GM18519 (cell line): ENCODE data around the gene RHOJ.
"Not testable (repeated sequence)": the region's sequence is repeated elsewhere in the genome, so short reads cannot be mapped to it uniquely, and the experiment has no call there.

Experiments used
- ATAC-seq: cut with Tn5 transposase; IDR thresholded peaks from one replicate; pipeline ENCODE4 v1.9.1; 2021; ENCODE audit warnings: mild to moderate bottlenecking, moderate library complexity; ENCODE audit not compliant: unreplicated experiment, low FRiP score

The RHOJ gene

DNA sequence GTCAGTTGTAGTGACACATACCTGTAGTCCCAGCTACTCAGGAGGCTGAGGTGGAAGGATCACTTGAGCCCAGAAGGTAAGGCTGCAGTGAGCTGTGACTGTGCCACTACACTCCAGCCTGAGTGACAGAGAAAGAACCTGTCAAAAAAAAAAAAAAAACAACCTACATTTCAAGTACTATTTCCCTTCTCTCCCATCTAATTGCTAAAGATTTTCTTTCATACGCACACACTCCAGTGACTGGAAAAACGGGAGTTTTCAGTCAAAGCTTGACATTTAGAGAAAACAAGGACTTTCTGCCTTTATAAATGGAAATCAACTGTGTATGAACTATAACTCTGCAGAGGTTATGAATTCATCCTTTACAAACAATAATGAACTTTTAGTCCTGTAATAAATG is 88.6 kb downstream of the RHOJ start:
- no peak for ATAC-seq

DNA sequence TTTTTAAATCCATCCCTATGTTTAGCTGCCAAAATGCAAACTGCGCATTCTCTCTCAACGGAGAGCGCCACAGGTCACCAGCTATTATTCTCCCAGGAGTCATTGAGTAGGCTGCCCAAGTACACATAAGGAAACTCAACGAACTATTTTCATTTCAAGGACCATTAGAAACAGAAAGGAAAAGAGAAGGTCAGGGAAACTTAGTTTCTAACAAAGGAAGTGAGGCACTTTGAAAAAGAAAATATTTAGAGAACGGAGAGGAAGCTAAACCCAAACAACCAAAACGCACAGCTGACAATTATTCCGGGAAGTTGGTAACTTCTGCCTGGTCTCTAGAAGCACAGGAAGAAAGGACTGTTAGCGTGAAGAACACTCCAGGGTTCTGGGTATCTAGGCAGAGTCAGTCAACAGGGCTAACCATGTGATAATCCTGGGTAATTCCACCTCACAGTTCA is 91.0 kb downstream of the RHOJ start:
- no peak for ATAC-seq

DNA sequence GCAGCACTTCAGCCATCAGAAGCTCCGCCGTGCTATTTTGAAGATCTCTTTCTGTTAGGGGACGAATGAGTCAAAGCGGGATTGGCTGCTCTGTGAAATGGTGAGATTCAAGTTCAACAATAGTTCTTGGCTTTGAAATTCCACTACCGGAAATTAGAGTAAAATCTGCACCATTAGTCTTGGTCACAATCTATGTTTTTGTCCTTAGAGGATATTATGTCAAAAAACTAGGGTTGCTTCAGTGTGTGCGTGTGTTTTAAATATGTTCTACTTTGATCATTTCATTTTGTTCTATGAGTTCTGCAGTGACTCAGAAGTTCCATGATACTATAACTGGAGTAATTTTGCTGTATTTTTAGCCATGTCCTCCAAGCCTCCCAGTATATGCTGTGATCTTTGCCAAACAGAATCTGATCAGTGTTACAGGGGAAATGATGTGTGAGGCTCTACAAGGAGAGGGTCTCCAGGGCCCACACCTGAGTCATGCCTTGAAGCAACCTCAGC is 91.9 kb downstream of the RHOJ start:
- no peak for ATAC-seq

DNA sequence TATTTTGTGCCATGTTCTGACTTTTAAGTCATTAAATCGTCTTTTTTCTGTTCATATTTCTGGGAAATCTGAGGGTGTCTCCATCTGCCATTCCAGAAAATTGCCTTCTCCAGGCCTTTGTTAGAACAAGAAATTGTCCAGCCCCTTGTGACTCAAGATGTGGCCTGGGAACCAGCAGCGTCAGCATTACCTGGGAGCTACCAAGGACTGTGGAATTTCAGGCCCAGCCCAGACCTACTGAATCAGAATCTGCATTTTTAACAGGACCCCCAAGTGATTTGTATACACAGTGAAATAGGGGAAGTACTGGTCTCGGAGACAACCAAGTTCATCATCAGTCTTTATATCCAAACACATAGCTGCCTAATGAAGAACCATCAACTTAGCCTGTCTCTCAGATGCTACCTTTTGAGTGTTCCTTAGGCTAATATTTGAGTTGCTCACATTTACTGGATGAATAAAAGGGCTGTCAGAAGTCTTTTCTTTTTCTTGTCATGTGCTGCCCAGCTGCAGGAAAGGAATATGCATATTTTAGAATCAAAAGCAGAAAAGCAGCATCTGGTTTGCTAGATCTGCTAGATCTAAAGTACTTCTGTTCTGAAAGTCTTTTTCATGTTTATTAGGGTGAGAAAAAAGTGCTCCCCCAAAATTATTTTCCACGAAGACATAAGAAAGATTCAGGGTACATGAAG is 93.3 kb downstream of the RHOJ start:
- no peak for ATAC-seq

DNA sequence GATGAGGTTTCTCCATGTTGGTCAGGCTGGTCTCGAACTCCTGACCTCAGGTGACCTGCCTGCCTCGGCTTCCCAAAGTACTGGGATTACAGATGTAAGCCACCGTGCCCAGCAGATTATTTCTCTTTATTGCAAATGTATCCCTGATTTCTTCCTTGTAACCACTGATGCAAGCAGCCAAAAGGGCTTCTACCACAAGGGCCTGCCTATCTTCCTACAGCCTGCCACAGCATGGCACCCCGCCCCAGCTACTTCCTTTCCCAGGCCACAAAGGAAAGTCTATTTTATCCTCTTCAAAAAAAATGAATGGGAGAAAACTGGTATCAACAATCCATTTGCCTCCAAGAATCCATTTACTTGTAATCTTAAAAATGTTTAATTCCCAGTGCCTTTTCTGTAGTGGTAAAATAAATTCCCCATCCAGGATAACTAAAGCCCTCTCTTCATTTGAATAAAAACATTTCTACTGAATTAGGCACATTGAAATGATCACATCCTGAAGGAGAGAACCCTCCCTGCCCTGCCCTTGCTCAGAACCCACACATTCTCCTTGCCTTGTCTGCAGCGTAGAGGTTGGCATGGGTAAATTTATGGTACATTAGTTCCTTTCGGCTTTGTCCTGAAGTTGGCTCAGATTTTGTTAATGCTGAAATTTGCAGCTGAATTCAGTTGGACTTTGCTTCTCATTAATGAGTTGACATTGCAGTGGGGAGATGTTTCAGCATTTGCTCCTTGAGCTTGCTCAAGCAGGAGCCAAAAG is 95.3 kb downstream of the RHOJ start:
- ATAC-seq, result no peak

DNA sequence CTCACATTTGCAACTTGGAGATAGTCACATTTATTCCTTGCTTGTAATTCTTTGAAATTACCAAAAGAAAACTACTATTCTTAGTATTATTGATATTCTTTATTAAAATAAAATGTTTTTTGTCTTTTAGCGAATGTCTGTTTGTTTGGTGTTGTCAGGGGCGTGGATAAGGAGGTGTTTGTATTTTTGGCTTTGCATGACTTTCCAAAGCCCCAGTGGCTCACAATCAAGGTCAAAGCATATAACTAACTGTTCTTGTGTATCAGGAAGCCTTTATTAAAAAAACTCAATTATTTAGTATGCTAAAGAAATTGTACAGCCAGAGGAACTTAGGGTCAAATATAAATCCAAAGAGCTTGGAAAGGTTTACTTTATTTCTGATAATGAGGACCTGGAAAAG is 96.6 kb downstream of the RHOJ start:
- ATAC-seq, result no peak

DNA sequence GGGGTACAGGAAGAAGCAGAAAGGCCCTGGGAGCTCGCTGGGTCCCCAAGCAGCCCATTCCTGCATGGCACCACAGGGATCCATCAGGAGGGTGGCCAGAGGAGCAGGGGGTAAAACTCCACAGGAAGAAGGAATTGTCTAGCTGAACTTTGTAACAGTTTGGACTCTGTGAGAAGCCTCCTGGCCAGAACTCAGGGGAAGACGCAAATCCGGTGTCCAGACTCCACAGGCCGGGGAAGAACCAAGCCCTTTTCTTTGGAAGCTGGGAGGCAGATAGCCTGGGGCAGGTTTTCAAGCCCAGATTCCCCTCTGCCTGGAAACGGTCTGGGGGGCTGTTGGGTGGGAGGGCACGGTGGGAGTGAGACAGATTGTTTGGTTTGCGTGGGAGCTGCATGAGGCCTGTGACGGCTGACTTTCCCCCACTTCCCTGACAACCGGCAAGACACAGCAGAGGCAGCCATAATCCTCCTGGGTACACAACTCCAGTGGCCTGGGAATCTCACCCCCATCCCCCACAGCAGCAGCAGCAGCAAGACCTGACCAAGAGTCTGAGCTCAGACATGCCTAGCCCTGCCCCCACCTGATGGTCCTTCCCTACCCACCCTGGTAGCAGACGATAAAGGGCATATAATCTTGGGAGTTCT is 97.8 kb downstream of the RHOJ start:
- no peak for ATAC-seq

DNA sequence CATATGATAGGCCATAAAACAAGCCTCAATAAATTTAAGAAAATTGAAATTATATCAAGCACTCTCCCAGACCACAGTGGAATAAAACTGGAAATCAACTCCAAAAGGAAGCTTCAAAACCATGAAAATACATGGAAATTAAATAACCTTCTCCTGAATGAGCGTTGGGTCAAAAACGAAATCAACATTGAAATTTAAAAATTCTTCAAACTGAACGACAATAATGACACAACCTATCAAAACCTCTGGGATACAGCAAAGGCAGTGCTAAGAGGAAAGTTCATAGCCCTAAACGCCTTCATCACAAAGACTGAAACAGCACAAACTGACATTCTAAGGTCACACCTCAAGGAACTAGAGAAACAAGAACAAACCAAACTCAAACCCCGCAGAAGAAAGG is 100.2 kb downstream of the RHOJ start:
- ATAC-seq, result not testable (repeated sequence)

DNA sequence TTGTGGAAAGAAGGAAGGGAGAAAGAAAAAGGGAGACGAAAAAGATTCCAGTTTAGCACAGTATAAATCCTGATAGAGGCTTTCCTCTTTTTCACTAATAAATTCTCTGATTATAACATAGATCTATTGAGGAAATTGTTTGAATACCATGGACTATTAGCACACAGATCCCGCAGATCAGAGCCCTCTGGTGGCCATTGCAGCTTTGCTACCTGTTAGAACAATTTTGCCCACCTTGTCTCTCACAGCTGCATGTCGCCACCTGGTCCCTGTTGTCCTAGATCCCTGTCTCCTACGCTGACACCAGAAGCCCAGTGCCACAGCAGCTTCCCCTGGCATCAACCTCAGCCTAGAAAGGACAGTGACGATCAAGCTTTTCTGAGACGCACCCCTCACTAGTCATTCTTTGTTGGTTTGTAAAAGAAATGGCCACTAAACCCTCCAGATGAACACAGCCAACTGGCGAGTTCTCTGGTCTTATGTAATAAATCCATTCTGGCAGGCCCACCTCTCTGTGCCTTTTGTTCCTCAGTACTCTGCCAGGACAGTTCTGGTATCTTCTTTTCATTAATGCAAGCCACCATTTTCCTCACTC is 104.6 kb downstream of the RHOJ start:
- no peak for ATAC-seq

DNA sequence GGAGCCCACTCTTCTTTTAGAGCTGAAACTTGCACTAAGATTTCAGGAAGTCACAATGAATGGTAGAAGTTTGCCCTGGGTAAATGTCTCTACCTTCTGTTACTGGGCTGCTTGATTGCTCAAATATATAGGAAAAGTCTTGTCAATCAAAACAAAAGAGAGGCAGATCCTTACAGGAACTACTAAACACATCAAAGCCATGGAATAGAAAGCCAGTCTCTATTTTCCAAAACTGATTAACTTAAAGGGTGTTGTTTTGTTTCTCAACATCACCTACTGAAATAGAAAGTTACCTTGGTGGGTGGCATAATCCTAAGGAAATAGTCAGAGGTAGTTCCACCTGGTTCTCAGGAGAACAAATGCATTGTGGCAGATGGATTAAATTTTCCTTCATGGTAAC is 114.6 kb downstream of the RHOJ start, which contains the start of gene GPHB5:
GPHB5 (minus strand) TSS at position 101 of the 400 bp plus-strand sequence. CDS start 1,086 bp downstream, outside the sequence.
- no peak for ATAC-seq

DNA sequence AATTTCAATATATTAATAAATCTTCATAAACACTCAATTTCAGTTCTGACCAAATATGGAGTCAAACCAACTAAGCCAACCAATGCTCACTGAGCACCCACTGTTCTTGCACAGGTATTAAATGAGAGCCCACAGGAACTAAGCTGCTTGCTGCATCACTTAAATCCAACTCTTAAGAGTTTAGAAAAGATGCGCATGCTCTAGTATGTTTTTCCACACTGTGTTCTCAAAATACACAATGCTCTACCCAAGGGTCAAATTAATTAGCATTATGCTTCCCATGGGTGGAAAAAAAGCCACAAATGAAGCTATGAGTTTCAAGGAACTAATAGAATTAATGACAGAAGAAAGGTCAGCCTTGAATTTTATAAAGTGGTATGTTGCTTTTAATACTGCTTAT is 118.2 kb downstream of the RHOJ start:
- no peak for ATAC-seq

DNA sequence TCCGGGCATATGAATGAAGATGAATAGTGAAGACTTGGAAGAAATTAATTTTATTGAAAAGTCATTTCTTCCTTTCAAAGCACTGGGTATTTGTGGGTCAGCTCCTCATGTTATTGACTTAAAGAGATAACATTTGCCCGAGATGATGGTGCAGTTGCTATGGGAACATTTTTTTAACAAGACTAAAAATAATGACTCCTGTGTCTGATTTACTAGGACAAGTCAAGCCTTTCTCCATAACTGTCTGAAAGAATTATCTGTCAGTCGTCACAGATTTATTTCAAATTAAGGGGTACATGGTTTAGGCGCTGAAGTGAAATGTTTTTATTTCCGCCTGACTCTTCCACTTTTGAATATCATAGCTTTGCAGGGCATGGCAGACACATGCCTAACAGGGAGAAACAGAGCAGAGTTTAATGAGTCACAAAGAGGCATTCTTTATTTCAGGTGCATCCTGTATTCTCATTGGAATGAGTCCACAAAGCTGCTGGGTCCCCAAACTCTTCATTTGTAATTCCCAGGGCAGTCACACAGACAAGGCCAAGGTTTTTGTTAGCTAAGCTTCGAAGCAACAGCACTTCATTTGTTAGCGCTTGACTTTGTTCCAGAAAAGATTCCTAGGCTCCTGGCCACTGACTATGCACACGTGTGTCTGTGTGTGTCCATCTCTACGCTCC is 118.8 kb downstream of the RHOJ start:
- ATAC-seq, result no peak

DNA sequence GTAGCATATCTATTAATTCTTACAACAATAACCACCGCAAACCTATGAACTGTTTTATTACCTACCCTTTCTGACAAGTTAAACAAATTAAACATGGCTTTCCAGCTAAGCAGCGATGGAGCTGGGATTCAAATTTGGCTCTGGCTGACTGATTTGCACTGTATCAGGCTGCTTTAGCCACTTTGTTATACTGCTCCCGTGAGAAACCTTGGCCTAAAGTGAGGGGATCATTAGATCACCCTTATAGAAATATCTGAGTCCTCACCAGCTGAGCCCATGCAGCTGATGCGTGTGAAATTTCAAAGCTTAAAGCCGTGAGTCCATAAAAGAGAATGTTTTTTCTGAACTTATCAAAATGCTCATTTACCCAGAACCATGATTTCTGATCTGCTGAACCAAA is 122.6 kb downstream of the RHOJ start:
- ATAC-seq, result no peak

DNA sequence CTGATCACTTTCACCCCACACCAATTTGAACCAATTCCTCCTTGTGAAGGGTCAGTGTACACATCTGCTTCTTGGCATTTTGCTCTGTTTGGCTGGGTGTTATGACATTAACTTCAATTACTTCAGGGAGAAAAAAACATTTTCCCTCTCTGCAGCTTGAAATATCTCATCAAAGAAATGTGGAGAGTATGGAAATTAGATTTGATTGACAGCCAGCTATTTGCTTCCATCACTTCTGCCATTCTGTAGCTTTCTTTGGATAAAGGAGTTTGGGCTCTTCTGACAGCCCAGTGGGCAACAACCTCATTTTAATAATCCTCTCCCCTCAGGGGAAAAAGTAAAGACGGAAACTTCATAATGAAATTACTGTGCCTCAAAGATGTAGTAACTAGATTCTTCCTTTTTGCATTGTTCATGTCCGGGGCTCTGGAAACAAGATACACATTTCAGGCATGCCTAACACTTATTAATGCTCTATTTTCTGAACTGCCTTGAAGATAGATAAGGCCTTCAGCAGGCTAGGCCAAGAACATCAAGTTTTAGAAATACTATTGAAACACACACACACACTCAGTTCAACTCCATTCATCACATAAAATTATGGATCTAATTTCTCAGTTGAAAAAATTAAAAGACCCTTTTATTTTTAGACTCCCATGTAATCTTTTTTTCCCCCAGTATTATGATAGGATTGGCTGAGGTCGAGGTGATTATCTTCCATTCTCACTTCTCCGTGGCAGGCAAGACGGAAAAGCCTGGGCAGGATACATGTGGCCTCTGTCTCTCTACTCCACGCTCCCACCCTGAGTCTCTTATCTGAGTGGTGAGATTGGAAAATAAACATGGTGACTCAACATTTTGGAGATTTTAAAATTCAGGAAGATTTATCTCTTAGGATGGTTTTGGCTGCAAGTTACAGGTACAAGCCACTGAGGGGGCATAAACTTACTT is 124.8 kb downstream of the RHOJ start:
- no peak for ATAC-seq

DNA sequence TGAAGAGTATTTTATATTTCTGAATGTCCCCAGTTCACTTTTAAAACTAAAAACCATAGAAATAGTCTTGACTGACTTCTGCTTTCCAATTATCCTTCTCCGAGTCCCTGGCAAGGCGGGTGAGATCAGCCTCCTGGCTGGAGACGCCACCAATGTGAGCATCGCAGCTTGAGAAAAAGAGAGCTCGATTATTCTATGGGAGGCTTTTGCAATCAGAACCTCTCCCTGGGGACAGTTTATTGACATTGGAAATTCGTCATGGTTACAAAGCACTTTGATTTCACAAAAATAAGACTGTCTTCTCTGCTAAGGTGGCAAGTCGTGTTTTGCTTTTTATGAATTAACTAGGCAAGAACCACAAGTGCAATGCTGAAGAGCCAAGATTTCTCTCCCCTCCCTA is 138.1 kb downstream of the RHOJ start:
- ATAC-seq, result no peak
